GM19035 (cell line): ENCODE data around the gene NRXN2.

Experiments used
- ATAC-seq: cut with Tn5 transposase; IDR thresholded peaks from one replicate; pipeline ENCODE4 v1.9.1; 2021; ENCODE audit not compliant: unreplicated experiment

Gene NRXN2

GRCh38 chr11:64653388-64653973 lies 69.5 kb downstream of the NRXN2 start:
- ATAC-seq = no peak

- no peak for ATAC-seq
These were observed 70.2 kb downstream of the NRXN2 start for GRCh38 chr11:64652586-64653387.

- ATAC-seq = no peak
These were observed 72.0 kb downstream of the NRXN2 start for GRCh38 chr11:64650923-64651523.

- no peak for ATAC-seq
These were observed 73.7 kb downstream of the NRXN2 start for GRCh38 chr11:64649291-64649697.

- no peak for ATAC-seq
These were observed 74.4 kb downstream of the NRXN2 start for GRCh38 chr11:64648551-64648950.

GRCh38 chr11:64647019-64647779 lies 75.8 kb downstream of the NRXN2 start:
- ATAC-seq = no peak

- ATAC-seq = no peak
These were observed 78.2 kb downstream of the NRXN2 start for GRCh38 chr11:64644647-64645275.

- no peak for ATAC-seq
These were observed 78.9 kb downstream of the NRXN2 start for GRCh38 chr11:64643920-64644646.

- no peak for ATAC-seq
These were observed 79.6 kb downstream of the NRXN2 start for GRCh38 chr11:64643256-64643881.

GRCh38 chr11:64642871-64643255 lies 80.1 kb downstream of the NRXN2 start:
- ATAC-seq = no peak

- ATAC-seq = no peak
These were observed 80.6 kb downstream of the NRXN2 start for GRCh38 chr11:64642418-64642735.

GRCh38 chr11:64641596-64642417 lies 81.2 kb downstream of the NRXN2 start:
- ATAC-seq = no peak

- no peak for ATAC-seq
These were observed 83.1 kb downstream of the NRXN2 start for GRCh38 chr11:64639885-64640284.

- ATAC-seq = no peak
These were observed 84.2 kb downstream of the NRXN2 start for GRCh38 chr11:64638829-64639228.

- no peak for ATAC-seq
These were observed 84.9 kb downstream of the NRXN2 start for GRCh38 chr11:64638018-64638665.

GRCh38 chr11:64637334-64638017 lies 85.5 kb downstream of the NRXN2 start:
- no peak for ATAC-seq

- no peak for ATAC-seq
These were observed 89.3 kb downstream of the NRXN2 start for GRCh38 chr11:64633555-64634159.

GRCh38 chr11:64632654-64633053 lies 90.3 kb downstream of the NRXN2 start:
- no peak for ATAC-seq
